Ecto neural progenitor cell (in vitro differentiated cells): ENCODE results near the gene NFE2L3.
"Not testable (repeated sequence)": the region's sequence is repeated elsewhere in the genome, so short reads cannot be mapped to it uniquely, and the experiment has no call there.

Experiments used
- DNase-seq: peaks from one replicate; pipeline ENCODE4 v3.0.0-alpha.2; 2018; ENCODE audit warnings: low spot score

Gene NFE2L3

DNA sequence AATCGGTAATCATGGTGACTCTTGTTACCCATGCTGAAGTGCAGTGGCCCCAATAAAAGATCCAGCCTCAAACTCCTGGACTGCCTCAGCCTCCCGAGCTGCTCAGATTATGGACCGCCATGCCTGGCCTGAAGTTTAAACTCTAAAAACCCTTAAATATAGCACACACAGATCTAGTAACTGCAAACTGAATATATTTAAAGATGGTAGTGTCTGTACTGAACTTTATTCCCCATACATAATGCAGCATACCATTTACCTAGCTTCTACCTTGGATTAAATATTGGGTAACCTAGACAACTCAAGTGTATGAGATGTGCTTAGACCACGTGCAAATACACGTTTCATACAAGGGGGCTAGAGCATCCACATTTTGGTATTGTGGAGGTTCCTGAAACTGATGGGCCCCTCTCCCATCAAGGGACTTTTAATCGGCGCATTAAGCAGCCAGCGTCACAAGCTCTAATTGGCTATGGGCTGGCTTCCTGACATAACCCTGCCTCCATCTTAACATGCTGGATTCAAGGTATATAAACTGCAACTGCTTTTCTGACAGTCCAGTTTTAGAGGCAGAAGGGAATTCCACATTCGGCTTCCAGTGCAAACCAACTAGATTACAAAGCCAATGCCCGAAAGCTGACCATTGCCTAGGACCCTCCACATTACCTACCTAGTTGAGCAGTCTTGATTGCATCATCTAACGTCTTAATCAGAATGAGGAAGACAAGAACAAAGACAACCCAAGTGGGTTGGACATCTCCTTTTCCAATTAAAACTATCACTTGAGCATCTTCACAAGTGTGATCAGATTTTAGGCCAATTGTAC is 35.6 kb downstream of the NFE2L3 start:
- DNase-seq = no peak

DNA sequence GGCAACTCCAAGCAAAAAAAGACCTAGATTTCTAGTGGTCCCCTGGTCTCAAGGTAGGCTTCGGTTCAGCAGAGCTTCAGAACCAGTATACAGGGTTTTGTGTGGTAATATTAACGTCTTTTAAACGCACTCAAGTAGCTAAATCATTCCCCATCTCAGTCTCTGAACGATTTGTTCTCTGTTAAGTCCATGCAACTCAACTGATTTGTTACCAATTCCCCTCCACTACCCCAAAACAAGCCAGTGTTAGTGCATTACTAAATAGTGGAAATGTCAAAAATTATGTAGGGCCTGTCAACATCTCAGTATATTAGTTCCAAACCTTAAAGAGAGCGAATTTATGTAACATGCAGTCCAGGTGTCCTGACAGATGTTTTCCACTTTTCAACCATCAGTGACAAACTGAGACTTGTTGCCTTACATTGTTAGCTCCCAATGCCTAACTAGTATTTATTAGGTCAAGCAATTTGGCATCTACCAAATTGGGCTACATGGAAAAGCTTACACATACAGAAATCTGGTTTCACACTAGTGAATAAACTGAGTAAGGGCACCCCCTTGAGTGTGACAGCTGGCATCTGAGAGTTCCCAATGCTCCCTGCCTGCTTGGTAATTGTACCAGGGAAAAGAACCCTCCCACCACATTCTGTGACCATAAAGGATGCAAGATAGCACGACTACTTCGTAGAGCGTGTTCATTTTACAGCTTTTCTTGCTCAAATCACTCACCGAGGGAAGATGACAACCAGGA is 36.4 kb downstream of the NFE2L3 start:
- no peak for DNase-seq

DNA sequence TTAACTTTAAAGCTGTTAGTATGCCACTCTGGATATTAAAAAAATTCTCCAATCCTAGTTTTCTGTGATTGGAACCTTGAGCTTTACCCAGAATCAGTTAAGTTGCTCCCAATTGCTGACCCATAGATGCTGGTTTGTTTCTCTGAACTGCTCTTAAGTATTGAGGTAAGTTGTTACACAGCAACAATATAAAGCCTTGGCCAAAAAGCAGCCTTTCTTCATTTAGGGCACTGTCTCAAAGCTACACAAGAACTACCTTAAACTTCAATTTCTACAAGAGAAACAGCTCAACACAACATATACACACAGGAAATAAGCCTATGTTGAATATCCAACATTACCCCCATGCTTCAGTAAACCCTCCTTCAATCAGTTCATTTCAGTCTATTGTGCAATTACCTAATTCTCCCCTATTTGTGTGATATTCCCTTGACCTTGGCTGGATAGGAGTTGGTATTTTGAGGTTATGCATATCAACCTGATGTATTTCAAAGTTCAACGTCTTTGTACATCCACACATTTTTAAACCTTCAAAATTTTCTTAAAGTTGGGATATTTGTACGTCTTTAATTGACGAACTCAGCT is 37.1 kb downstream of the NFE2L3 start:
- DNase-seq = no peak

DNA sequence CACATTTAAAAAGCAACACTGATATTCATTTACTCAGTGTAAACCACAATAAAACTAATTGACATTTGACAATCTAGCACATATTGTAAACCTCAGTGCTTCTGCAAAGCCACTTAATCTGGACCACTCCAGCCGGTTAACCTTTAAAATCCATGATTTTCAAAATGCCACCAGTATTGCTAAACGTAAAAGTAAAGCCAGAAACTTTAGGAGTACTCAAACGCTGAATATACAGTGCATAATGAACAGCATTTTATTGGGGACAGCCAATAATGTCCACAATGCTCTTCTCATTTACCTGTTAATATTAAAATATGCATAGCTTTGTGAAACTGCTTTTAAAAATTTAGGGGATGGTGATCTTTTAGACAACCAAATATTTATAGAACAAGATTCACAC is 37.7 kb downstream of the NFE2L3 start:
- no peak for DNase-seq

DNA sequence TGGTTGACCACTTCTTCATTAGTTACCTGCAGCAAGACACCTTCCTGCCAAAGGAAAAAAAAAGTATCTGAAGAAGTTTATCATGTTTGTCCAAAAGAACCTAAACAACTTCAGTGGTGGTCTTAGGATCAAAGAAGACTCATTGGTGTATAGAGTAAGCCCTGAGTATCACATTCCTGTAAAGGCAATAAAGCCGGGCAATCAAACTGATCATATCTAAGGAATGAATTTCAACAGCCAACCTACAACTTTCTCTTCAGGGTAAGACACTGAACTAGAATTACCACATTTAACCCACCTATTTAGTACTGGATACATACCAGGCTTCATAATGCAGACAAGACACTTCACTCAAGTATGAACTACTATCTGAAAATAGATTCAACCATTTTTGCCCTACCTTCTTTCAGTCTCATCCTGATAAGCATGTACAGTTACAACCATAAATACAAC is 38.4 kb downstream of the NFE2L3 start:
- no peak for DNase-seq

DNA sequence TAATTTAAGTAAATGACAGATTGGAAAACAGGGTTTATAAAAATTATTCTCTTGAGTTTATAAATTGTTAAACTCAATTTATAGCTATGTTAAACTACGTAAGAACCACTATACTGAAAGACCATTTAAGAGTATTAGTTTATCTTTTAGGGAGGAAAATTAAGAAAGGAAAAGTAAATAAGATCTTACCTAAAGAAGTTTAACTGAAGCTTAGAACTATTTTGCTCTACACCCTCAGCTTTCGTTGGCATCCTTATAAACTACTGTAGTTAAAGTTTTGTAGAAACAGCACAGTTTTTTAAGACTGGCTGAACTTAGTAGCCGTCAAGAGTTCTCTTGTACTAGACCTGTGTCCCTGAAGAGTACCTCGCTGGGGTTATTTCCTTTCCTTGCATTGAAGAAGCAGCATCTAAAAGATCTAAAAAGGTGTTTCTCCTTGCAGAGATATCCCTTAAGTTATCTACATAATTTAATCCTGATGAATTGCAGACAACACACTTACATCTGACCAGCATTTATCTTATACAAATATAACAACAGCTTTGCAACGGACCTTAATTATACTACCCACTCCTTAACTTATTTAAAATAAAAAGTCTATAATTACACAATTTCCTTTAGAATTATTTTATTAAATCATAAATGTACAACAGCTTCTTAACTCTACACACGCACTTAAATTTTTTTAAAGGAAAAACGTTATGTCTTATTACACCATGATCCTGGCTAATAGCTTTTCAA is 39.4 kb downstream of the NFE2L3 start:
- DNase-seq = no peak

DNA sequence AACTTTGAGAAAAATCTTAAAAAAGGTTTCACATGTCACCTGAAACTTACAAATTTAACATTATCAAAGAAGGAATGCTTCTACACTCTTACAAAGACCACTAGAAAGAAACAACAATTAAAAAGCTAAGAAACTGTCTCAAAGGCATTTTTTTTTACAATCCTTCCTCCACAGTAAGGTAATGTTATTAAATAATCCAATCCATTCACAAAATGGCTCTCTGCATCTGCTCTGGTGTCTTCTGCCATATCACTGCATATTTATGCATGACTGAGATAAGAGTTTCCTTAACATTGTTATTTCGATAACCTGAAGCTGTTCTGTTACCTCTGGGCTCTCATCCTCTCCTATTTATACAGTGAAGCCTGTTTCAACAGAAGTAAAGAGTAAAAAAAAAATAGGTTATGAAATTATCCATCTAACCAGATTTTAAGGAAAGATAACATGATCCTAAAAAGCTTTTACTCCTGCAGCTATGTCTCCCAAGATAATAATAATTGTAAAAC is 40.0 kb downstream of the NFE2L3 start:
- DNase-seq = no peak

DNA sequence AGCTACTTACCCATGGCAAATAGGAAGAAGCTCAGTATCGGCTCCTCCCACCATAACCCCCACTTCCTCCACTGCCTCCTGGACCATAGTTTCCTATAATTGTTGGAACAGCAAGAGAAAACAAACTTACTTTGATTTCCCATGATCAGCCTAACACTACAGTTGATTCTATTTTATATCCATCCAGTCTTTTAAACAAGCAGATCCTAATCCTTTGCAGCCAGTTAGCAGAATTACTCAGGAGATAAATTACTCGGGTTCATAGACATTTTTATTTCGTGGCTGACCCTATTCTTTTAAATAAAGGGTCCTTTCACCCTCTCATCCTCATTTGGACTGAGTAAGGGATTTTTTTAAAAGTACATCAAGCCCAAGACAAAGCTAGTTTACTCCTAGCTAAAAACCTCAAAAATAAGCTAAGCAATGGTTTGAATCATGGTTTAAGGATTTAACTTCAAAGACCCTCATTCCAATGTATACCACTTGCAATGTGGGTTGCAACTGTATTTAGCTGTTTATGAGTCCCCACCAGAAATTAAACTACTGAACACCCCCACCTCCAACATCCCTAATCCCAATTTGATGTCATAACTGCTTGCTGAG is 40.6 kb downstream of the NFE2L3 start:
- DNase-seq = no peak

DNA sequence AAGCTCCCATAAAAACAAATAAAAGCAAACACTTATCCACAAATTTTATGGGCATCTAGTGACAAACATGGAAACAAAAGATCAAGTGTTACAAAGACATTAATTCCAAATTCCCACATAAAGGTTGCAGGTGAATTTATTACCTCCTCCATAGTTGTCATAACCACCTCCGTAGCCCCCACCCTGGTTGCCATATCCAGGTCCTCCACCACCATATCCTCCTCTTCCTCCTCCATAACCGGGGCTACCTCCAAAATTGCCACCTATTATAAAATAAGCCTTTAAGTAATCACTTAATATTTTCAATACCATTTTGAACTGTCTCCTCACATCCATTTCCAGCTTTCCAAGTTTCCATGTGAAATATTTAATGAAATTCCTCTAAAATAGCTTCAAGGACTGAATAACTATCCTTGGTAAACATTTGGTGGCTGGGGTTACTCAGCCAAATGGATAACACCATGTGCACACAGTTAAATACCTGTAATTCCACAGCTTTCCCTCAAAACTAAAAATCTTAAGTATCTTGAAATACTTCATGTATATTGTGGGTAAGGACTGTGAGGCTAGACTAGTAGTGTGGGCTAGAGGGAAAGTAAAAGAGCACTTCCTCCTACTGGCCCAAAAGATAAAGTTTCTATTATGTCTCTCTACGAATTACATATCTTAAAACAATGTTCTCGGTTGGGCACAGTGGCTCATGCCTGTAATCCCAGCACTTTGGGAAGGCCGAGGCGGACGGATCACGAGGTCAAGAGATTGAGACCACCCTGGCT is 41.6 kb downstream of the NFE2L3 start:
- no peak for DNase-seq

DNA sequence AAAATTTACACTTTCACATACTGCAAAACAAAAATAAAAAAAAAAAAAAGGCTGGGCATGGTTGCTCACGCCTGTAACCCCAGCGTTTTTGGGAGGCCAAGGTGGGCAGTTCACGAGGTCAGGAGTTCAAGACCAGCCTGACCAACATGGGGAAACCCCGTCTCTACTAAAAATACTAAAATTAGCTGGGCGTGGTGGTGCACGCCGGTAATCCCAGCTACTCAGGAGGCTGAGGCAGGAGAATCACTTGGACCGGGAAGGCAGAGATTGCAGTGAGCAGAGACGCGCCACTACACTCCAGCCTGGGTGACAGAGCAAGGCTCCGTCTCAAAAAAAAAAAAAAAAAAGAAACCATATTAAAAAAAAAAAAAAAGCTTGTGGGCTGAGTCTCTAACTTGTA is 42.8 kb downstream of the NFE2L3 start:
- DNase-seq = not testable (repeated sequence)

DNA sequence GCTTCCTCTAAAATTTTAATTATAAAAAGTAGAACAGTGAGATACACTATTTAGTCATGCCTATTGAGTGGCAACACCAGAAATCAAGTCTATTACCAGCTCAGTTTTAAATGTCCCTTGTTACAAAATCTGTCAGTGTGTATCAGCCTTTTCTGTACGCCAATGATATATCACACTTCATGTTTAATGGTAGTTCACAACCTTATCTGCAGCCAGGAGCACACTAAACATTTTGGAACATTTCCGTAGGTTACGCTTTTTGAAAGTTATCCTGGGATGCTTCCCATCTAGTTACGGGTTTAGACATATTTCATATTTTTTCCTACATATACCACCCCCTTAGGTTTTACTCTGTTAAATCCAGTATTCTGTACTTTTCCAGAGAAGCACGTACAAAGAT is 43.2 kb downstream of the NFE2L3 start:
- no peak for DNase-seq

DNA sequence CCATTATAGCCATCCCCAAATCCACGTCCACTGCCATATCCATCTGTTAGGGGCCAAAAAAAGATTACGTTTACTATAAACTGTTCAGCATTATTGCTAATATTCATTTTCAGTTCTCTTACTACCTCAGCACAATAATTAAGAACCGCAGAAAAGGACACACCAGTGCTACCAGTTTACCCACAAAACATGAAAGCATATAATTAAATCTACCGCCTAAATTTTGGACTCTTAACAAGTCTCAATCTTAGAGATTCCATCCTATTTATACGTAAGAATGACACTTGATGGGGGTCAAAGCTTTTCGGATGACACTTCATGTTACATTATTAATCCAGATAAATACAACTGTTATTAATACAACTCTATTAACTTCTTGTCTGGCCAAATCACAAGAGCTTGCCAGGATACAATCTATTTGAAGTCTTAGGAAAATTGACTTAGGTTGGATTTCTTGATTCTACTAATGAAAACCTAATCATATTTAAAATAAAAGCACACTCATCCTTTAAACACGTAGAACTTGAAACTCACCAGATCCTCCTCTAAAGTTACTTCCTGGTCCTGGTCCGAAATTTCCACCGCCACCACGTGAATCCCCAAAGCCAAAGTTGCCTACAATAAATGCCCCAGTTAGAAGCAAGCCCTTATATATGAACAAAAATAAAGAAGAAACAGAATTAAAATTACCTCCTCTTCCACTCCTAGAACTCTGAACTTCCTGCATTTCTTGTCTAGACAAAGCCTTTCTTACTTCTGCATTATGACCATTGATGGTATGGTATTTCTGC is 44.1 kb downstream of the NFE2L3 start:
- DNase-seq = no peak

DNA sequence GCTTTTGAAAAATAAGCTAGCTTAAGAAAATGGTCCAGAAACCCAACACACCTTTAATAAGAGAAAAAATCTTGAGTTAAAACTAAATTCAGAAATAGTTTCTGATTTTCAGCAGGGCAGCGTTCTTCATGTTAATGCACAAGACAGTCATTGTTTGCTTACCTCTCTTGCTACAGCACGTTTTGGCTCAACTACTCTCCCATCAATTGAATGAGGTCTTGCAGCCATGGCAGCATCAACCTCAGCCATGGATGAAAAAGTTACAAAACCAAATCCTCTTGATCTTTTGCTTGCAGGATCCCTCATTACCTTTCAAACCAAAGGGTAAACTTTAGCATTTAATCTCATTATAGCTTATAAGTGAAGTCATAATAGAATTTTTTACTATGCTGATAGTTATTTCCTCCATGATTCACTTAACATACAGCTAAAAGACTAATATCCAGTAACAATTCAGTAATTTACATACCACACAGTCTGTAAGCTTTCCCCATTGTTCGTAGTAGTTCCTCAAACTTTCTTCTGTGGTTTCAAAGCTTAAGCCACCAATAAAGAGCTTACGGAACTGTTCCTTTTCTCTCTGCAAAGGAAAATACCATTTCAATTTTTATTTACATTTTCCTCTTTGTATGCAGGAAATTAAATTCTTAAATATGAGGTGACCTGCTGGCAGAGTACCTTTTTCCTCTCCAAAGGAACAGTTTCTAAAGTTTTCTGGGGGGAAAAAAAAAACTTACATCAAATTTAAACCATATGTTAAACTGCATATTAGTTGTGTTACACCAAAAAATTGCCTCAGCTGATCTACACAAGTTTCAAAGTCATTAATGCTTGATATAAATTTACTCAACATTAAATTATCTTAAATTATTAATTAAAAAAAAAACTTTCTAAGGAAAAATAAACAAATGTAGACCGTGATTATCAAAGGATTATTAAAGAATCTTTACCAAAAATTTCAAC is 45.4 kb downstream of the NFE2L3 start:
- no peak for DNase-seq

DNA sequence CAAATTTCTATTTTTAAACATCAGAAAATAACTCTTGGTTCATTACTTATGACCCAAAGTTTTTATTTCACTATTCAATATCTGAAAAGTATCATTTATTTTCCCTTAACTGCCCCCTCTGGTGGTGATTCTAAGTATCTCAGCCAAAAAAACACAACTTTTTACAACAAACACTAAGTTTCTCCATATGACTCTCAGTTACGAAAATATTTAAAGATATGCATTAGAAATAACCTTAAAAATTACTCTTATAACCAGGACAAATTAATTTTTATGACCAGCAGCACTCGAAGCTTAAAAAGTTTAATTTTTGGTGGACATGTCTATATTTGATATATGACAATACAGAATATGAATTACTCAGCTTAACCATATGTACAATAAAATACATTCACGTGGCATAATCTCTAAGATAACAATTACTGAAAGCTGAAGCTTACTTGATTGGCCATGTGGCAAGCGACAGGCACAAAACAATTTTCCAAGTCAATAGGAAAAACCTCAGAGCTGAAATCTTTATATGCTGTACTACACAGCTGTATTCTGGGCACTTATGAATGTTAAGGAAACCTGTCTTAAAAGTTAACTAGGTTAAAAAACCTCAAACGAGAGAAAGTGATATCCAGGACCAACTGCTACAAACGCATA is 46.3 kb downstream of the NFE2L3 start:
- no peak for DNase-seq

DNA sequence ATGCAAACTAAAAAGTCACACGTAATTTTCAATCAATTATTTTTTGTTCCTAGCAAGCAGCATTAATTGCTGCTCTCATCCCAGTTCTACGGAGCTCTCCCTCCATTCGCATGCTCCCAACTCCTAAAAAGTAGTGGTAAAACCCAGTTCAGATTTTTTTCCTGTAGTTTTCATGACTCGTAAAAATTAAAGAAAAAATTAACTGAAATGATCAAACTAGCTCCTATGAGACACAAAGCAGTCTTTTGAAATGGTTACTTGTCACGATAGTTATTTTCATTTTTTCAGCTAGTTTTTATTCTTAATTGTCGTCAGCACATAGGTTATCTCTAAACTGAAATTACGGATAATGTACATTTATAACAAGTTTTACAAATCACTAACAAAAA is 46.8 kb downstream of the NFE2L3 start:
- DNase-seq = no peak

DNA sequence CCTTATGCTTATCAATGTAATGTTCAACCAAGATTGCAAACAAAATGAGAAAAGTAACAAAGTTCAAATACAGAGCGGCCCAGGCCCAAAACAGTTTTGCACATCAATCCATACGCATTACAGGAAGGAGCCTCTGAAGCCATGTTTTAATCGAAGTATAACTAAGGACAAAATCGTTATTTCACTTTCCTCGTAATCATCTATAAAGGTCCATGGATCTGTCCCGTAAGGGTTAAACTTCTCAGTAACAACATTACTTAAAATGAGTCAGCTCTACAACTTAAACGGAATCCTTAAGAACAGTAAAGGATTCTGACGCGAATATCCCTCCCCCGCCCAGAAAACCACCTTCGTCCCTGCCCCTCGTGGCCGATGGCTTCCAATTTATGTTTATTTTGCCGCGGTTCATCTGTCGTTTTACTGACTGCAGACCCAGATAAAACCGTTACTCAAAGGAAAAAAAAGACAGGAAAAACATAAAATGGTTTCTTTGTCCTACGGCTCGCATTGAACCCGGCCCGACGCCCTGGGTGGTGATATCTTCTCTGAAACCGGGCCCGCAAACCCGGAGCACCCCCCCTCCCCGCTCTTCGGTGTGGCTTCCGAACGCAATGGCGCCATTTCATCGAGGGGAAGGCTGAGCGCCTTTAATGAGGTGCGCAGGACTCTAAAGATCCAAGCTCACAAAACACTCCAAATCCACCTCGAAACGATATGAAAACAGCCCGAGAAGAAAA is 47.5 kb downstream of the NFE2L3 start:
- DNase-seq = peak; percentile 69

DNA sequence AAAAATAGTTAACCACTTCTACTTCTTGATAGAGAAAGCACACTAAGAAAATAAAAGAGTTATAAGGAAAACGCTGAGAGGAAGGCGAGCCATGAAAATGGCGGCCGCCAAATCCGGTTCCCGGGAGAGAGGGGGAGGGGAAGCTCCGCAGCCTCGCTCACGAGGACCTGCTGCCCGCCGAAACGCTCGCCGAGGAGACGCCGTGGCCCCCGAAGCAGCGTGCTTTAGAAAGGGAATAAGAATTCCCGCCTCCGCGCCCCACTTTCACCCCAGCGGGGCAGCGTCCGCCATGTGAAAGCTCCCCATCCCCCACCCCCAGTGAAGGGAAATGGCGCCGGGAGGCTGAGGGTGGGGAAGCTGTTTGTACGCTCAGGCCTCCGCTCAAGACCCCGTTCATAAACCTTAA is 48.0 kb downstream of the NFE2L3 start:
- DNase-seq = peak; percentile 85
